Measurements from ENCODE around the gene KRT71.

The KRT71 gene

GRCh38 chr12:52573743-52574142 is 20.8 kb upstream of the KRT71 start, which contains the start of gene KRT74:
TSS of gene KRT74 (minus strand) at chr12:52573843. CDS start at chr12:52573777, 66 bp downstream.
- DNase-seq: no peak

GRCh38 chr12:52573306-52573705 is 20.4 kb upstream of the KRT71 start:
- no peak for DNase-seq

GRCh38 chr12:52570511-52570910 is 17.6 kb upstream of the KRT71 start:
- no peak for DNase-seq

GRCh38 chr12:52568111-52568510 is 15.2 kb upstream of the KRT71 start:
- DNase-seq: no peak

- no peak for DNase-seq
Measured at GRCh38 chr12:52566847-52567291, 13.9 kb upstream of the KRT71 start.

- no peak for DNase-seq
Measured at GRCh38 chr12:52564582-52564981, 11.6 kb upstream of the KRT71 start.

GRCh38 chr12:52561880-52562449 is 9.0 kb upstream of the KRT71 start:
- no peak for DNase-seq

- no peak for DNase-seq
Measured at GRCh38 chr12:52559979-52560378, 7.0 kb upstream of the KRT71 start.

GRCh38 chr12:52558781-52559445 is 6.0 kb upstream of the KRT71 start:
- no peak for DNase-seq

- no peak for DNase-seq
Measured at GRCh38 chr12:52557476-52557875, 4.5 kb upstream of the KRT71 start.

- DNase-seq: no peak
Measured at GRCh38 chr12:52555577-52555976, 2.6 kb upstream of the KRT71 start.

- DNase-seq: no peak
Measured at GRCh38 chr12:52552055-52552454, 890 bp downstream of the KRT71 start.

- DNase-seq: no peak
Measured at GRCh38 chr12:52551216-52551865, 1.6 kb downstream of the KRT71 start.

- no peak for DNase-seq
Measured at GRCh38 chr12:52546126-52546525, 6.8 kb downstream of the KRT71 start.

- DNase-seq: no peak
Measured at GRCh38 chr12:52543985-52544883, 8.7 kb downstream of the KRT71 start.

- no peak for DNase-seq
Measured at GRCh38 chr12:52542785-52543318, 10.1 kb downstream of the KRT71 start.

GRCh38 chr12:52542157-52542556 is 10.8 kb downstream of the KRT71 start:
- no peak for DNase-seq

GRCh38 chr12:52541709-52542108 is 11.2 kb downstream of the KRT71 start:
- no peak for DNase-seq

- DNase-seq: no peak
Measured at GRCh38 chr12:52540531-52540930, 12.4 kb downstream of the KRT71 start.

- DNase-seq: no peak
Measured at GRCh38 chr12:52539821-52540173, 13.1 kb downstream of the KRT71 start.

- no peak for DNase-seq
Measured at GRCh38 chr12:52539083-52539820, 13.7 kb downstream of the KRT71 start.

GRCh38 chr12:52537101-52537500 is 15.8 kb downstream of the KRT71 start:
- DNase-seq: no peak
